ENCODE results near the gene PRKAG2.
"Not testable (repeated sequence)": the region's sequence is repeated elsewhere in the genome, so short reads cannot be mapped to it uniquely, and the experiment has no call there.

PRKAG2 gene

DNA sequence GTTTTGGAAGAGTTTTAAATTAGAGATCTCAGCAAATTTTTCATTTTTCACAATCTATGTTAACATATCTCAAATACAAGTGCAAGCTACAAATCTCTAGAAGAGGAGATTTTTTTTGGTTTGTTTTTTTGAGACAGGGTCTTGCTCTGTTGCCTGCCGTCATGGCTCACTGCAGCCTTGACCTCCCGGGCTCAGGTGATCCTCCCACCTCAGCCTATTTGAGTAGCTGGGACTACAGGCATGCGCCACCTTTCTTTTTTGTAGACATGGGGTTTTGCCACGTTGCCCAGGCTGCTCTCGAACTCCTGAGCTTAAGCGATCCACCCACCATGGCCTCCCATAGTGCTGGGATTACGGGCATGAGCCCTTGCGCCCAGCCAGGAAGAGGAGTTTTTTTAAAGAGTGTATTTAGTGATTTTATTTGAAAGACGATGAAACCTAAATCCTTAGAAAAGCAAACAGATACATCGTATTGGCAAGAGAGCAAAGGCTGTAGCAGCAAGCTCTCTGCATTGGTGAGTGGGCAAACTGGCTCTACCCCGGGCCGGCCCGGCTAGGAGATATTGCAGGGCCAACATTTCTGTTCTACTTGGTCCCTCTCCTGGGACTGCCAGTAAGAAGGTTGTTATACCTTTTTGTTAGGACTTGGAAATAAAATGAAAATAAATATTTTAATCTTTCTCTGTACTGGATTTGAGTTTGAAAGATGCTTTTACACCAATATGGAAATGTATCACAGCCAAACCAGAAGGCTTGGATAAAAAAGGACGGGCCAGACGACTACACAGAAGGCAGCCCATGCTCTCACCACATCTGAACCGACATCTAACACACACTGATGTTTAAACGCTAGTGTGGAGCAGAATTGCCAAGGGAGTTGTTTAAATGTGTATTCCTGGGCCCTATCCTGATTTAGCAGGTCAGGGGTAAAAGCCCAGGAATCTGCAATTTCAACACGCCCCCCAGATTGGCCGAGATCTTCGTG lies 307.7 kb downstream of the PRKAG2 start:
- no peak for DNase-seq

DNA sequence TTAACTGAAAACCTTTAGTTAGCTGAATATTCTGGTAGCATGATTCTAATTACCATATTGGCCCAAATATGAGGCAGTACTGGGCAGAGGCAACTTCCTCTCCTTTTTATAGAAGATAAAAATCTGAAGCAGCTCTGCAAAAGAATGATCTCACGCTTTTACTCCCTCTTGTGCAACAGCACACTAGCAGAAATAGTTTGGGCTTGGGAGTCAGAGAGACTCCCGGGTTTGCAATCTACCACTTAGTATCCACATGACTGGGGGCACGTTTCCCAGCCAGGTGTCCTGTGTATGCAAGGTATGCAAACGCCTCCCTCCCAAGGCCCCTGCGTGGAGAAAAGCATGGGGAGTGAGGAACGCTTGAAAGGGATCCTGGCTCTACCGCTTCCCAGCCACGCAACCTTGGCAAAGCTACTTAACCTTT lies 310.0 kb downstream of the PRKAG2 start:
- no peak for DNase-seq

DNA sequence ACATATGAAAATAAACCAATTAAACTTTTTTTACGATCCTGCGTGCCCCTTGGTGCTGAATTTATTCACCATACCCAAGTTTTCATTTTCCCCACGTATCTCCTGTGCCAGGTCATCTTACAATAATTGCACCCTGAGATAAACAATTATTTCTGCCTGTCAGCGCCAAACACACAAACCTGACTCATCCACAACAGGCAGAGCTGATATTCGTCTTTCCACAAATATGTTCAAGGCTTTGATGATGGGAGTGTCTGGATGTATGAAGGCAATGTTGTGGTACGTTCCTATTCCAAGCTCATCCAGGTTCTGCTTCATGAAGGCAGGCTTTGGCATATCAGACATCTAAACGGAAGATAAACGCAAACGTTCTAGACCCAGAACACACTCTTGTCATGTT lies 311.4 kb downstream of the PRKAG2 start:
- no peak for DNase-seq

DNA sequence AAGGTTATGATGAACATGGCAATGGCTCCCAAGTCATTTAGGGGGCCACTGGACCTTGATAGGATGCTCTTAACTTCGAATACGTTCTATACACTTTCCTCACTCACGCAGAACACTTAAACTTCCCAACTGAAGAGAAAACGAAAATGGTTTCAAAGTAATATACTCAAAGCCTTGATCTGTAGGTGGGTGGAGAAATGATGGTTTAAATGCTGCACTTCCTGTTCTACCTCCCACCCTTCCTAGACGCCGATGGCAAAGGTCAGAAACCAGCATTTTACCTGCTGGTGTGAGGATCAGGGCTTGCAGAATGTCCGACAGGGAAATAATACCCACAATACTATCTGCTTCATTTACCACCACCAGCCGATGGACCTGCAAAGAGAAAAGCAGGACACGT lies 316.7 kb downstream of the PRKAG2 start:
- DNase-seq, result no peak

DNA sequence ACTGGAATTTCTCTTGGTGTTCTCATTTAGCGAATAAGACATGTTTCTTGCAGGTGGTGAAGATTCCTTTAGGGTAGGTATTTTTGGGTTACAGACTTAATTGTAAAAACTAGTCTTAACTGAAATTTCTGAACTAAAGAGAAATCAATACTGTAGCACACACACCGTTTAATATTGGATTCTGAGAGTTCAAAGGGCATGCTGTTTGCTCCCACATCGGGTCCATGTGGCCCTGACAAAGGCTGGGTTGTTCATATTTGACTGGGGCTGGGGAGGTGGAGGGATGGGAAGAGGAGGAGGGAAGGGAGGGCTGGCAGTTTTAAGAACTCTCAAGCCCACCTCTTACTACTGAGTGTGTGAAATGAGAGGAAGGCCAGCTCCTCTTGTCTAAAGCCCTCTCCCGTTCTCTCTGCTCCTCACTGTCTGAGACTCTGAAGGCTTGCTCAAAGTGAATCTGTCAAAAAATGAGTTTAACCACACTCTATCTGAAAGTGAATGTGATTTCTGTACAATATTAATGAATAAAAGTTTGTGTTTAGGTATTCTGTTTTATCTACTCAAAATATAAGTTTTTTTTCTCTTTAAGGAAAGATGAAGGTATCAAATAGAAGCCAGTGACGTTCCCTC lies 317.2 kb downstream of the PRKAG2 start:
- DNase-seq, result no peak

DNA sequence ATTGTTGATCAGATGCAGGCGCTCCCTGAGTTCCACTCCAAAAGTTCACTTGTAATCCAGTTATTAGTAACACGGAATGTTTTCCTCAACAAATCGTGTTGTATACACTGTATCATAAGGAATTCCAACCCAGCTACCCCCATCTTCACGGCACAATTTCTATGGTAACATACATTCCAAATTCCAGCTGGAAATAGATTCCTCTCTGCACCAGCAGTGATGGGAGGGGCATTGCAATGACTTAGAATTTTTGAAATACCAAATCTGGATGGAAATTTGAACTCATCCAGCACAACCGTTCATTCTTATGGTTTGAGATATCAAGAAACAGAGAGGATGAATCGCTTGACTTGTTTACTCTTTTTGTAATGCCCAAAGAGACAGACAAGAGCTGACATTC lies 318.3 kb downstream of the PRKAG2 start:
- DNase-seq, result no peak

DNA sequence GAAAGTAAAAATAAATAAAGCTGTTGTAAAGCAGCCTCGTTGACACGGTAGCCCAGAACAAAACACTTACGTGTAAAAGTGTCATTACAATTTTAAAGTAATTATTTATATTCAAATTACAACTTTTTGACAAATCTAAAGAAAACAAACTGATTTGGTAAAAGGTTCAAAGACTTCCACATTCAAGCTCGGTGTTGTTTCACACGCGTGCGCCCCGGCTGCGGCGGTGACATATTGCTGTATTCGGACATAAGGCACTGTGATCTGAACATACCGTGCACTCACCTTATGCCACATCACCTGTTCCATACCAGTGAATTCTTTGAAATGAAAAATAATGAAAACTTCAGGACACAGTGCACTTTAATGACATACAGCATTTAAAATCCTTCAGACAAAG lies 320.3 kb downstream of the PRKAG2 start:
- no peak for DNase-seq

DNA sequence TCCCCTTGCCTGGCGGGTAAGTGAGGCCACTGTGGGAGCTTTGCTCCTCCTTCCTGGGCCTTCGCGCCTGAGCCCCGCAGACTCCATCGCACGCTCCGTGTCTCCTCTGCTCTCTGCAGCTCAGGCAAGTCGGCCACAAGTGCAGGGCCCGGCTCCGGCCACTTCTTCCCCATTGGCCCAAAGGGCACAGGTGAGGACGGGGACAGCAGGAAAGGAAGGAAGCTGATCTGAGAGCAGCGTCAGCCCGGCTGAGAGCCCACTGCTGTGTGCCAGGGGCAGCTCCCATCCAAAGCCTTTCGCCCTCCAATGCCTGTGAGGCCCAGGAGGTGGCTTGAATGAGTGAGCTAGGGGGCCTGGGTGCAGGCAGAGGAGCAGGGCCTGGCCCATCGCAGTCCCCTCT lies 323.6 kb downstream of the PRKAG2 start:
- no peak for DNase-seq

DNA sequence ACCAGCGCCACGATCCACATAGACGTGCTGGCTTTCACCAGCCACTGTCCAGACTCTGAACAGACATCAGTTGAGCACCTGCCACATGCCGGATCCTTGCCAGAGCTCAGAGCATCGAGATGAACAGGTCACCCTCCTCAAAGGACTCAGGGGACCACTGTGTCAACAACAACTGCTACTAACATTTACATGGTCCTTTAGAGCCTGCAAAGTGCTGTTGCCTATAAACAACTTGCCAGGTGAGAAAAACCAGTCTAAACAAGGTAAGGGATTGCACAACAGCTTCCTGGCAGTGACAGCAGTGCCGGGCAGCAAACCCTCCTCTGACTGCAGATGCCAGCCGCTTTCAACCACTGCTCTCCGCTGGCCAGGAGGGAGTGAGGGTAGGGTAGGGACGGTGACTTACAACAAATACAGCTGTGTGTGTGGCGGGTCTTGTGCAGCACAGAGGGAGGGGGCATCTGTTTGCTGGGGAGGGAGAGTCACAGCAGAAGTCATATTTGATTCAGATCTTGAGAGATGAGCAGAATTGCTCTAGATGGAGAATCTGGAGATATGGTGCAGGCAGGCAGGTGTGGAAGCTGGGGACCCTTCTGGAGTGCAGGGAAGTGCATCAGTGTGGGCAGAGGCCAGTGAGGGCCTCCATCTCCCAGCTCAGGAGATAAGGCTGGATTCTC lies 324.4 kb downstream of the PRKAG2 start:
- no peak for DNase-seq

DNA sequence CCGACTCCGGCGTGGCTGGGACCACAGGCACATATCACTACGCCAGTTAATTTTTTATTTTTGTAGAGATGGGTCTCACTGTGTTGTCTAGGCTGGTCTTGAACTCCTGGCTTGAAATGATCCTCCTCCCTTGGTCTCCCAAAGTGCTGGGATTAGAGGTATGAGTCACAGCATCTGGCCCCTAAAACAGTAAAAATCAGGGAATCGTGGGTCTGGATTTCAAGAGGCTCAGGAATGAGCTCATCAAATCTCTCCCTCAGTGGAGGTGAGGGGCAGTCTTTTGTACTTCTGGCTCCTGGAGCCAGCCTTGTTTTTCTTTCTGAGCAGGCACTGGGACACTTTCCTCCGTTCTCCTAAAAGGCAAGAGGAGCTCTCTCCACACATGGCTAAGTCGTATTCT lies 325.1 kb downstream of the PRKAG2 start:
- DNase-seq, result no peak

DNA sequence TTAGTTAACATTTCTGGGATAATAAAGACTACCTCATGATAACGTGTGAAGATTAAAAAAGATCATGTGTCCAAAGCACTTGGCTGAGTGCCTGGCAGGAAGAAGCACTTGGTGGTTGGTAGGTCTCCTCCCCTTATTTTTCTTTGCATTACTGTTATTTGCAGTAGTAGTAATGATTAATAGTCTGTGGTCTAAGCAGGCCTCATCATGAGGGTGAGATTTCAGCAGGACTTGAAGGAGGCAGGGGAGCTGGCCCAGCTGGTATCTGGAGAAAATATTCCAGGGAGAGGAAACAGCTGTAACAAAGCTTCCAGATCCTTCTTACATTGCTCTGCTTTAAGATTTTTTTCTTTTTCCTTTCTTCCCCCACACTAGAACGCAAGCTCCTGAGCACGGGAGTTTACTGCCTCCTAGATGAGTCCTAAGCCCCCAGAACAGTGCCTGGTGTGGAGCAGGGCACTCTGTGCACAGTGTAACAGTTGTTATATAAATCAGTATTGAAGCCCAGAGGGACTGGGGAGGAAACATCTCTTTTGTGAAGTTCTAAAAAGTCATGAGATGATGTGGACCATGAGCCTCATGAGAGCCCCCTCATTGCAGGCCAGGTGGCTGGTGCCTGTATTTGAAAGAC lies 326.1 kb downstream of the PRKAG2 start:
- DNase-seq, result no peak

DNA sequence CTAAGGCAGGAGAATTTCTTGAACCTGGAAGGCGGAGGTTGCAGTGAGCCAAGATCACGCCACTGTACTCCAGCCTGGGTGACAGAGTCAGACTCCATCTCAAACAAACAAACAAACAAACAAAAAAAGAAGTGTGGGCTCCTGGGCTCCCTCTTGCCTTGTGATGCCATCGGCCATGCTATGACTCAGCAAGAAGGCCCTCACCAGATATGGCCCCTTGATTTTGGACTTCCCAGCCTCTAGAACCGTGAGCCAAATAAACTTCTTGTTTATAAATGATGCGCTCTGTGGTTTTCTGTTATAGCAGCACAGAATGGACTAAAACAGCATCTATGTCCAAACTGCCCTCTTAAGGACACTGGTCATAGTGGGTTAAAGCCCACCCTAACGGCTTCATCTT lies 327.3 kb downstream of the PRKAG2 start:
- no peak for DNase-seq

DNA sequence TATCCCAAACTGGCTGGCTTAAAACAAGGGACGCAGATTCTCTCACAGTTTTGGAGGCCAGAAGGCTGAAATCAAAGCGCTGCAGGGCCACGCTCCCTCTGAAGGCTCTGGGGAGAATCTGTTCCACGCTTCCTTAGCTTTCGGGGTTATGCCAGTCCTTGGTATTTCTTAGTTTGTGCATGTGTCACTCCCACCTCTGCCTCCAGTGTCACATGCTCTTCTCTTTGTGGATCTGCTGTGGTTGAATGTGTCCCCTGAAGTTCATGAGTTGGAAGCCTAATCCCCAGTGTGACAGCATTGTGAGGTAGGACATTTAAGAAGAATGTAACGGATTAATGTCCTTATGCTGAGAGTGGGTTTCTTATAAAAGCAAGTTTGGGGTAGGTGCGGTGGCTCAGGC lies 327.8 kb downstream of the PRKAG2 start:
- no peak for DNase-seq

DNA sequence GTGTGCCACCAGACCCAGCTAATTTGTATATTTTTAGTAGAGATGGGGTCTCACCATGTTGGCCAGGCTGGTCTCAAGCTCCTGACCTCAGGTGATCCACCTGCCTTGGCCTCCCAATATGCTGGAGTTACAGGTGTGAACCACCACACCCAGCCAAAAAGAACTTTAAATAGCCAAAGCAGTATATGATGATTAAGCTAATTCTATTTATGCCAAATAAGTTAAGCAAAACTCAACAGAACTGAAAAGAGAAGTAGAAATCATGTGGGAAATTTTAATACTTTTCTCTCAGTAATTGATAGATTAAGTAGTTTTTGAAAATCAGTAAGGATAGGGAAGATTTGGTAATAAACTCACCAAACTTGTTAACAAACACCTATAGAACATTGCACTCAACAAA lies 332.7 kb downstream of the PRKAG2 start:
- no peak for DNase-seq

DNA sequence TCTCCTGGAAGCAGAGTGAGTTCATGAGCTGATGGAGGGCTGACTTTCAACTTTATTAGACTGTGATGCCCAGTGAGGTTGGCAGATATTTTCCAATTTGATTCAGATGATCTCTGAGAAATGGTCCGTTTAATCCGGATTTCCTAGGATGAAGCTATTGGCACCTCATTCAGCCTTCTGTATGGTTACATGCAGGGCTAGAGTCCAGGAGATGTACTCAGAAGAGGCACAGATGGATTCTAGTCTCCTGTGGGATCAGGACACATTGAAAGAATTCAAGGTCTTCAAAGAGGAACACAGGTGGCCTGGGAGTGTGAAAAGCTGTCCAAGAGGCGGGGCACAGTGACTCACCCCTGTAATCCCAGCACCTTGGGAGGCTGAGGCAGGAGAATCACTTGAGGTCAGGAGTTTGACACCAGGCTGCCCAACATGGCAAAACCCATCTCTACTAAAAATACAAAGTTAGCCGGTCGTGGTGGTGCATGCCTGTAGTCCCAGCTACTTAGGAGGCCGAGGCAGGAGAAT lies 334.2 kb downstream of the PRKAG2 start:
- DNase-seq, result no peak

DNA sequence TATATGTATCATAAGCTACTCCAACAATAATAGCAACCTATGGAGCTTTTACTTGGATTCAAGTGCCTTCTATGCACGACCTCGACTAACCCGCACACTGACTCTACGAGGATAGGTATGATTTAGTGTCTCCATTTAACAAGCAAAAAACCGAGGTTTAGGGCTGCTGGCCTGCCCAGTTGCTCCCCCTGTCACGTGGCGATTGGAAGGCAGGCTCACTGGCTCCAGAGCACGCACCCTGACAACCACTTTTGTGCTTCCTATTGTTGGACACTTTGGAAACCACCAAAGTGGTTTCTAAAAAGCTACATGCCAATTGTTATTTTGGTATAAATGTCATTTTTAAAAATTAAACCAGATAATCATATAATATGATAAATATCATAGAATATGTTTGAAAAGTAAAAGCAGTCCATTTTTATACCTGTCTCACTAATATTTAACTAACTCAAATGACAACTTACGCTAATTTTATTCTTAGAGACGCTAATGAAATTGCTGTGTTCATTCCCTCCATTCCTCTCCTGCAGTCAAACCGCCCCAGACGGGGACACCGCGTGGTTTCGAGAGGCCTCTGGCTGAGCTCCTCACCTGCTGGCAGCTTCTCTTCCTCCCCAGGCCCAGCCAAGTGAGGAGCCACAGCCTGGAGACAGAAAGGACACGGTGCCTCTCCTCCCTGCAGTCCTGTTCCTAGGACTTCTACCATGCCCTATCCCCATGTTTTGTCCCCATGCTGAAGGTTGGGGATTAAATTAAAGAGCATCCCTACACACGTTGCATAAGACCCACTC lies 335.0 kb downstream of the PRKAG2 start:
- DNase-seq, result no peak

DNA sequence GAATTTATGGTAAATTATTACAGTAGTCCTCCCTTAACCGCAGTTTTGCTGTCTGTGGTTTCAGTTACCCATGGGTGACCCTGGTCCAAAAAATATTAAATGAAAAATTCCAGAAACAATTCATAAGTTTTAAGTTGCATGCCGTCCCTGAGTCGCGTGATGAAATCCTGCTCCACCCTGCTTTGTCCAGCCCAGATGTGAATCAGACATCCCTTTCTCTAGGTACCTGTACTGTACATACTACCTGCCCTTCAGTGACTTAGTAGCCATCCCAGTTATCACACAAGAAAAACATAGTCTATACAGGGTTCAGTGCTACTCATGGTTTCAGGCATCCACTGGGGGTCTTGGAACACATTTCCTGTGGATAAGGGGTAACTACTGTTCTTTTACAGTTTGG lies 336.8 kb downstream of the PRKAG2 start:
- no peak for DNase-seq

DNA sequence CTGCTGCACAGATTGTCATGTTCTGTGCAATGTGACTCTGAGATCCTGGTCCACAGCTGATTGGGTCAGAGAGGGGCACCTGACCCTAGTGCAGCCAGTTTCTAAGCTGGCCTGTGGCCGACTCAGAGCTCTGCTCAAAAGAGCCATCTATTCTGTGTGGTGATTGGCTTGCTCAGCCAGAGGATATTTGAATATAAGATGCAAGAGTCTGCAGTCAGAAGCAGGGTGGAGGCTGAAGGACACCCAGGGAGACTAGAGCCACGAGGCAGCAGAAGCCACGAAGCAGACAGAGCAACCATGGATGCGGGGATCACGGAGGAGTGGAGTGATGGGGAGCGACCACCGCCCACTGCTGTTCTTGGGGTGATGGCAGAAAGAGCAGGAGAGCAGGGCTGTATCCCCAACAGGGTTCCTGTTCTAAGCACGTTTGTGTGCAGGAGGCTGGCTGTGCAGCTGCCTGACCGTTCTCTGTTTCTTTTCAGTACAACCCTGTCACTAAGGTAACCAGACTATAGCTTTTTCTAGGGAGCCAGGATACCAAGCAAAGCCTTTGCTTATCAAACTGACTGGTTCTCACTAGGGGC lies 337.7 kb downstream of the PRKAG2 start:
- no peak for DNase-seq

DNA sequence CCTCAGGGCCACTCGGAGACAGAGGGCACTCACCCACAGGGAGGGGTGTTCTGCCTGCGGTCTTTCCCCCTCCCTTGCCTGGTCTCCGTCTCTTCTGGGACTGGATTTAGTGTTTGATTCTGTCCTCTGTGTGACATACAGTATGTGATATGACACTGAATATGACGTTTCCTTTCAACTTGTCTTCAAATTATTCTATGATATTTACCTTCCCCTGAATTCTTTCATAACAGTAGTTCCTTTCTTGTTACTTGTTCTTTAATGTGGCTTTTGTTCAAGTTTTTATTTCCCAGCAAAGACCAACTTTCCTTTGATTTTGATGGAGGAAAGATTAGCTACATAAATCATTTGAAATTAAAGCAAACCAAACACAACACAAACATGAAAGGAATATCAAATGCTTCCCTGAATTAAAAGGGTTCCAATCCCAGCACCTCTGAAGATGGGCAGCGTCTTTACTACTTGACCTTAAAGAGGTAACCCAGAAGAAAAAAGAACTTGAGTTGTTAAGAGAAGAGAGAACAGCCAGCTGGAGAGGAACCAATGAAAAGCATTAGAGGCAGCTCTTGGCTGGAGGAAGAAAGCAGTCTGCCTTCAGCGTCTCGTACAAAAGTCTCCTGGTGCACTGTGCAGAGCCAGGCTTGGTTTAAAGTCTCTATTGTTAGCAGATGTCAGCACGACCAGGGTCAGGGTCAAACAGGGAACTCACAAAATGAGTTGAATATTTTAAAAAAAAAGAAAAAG lies 338.9 kb downstream of the PRKAG2 start:
- no peak for DNase-seq

DNA sequence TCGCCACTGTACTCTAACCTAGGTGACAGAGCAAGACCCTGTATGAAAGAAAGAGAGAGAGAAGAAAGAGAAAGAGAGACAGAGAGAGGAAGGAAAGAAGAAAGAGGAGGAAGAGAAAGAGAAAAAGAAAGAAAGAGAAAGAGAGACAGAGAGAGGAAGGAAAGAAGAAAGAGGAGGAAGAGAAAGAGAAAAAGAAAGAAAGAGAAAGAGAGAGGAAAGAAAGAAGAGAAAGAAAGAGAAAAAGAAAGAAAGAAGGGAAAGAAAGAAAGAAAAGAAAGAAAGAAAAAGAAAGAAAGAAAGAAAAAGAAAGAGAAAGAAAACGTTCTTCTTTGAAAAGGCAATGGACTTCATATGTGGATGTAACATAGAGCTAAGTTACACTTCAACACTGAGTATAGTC lies 340.7 kb downstream of the PRKAG2 start:
- not testable (repeated sequence) for DNase-seq

DNA sequence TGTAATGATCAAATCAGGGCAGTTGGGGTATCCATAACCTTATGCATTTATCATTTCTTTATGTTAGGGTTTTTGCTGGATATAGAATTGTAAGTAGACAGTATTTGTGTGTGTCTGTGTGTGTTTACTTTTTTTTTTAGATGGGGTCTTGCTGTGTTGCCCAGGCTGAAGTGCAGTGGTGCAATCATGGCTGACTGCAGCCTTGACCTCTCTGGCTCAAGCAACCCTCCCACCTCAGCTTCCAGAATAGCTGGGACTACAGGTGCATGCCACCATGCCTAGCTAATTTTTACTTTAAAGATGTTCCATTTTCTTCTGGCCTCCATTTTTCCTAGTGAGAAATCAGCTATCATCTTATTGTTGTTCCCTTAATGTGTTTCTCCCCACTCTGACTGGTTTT lies 347.1 kb downstream of the PRKAG2 start:
- no peak for DNase-seq

Data from activated CD4-positive, alpha-beta T cell treated with anti-CD3 and anti-CD28 coated beads for 1 hour (primary cell).